GM12891 (cell line): ENCODE results near the gene FKBP4.

Experiments used
- POLR2A ChIP-seq: IDR thresholded peaks from 2 replicates; pipeline ENCODE4 v1.6.1; 2011; ENCODE audit warnings: low read depth, low read length, control low read depth
- POLR2AphosphoS5 ChIP-seq: IDR thresholded peaks from 2 replicates; pipeline ENCODE4 v1.6.1; 2011; ENCODE audit warnings: low read depth, low read length, control low read depth
- POU2F2 ChIP-seq: IDR thresholded peaks from 2 replicates; pipeline ENCODE4 v1.6.1; 2011; ENCODE audit warnings: low read depth, mild to moderate bottlenecking, control low read depth, low read length, moderate library complexity
- TAF1 ChIP-seq: IDR thresholded peaks from 2 replicates; pipeline ENCODE4 v1.6.1; 2011; ENCODE audit warnings: low read depth, low read length, control low read depth

DNA sequence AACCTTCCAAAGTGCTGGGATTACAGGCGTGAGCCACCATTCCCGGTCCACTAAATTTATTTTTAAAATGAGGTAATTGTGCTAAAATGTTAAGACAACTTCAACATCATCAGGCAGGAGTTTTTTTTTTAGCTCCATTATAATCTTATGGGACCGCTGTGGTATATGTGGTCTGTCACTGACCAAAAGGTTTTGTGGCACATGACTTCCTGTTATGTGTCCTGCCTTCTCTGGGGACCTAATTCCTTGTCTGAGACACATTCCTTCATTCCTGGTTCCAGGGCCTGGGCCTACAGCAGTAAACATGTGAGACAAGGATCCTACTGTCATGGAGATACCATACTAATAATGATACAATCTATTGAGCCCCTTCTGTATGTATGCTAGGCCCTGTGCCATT is 57.2 kb downstream of the FKBP4 start:
- TF ChIP-seq POLR2A (no peak), TAF1 (no peak), POU2F2 (no peak), POLR2AphosphoS5 (no peak)
